GM18858 (cell line): ENCODE results near the gene SNX9.

Source experiments
- ATAC-seq: cut with Tn5 transposase; IDR thresholded peaks from one replicate; pipeline ENCODE4 v1.9.1; 2021; ENCODE audit not compliant: unreplicated experiment

The SNX9 gene

DNA sequence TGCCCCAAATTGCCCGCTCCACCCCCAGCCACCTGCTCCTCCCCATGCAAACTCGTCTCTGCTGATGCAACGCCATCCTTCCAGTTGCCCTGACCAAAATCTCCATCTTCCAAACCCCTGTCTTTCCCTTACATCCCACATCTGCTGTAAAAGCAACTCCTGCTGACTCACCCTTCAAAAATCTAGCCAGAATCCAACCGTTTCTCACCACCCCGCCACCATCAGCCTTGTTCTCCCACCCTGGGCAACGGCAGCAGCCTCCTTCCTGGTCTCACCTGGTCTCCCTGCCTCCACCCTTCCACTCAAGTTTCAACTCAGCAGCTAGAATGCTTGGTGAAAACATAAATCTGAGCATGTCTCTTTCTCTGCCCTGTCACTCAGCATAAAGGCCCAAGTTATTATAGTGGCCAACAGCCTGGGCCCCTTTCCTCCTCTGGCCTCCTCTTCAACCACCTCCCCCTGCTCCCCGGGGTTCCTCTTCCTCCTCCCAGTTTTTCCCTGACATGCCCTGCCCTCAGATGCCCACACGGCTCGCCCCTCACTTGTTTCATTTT is 151.4 kb downstream of the SNX9 start:
- ATAC-seq = no peak

DNA sequence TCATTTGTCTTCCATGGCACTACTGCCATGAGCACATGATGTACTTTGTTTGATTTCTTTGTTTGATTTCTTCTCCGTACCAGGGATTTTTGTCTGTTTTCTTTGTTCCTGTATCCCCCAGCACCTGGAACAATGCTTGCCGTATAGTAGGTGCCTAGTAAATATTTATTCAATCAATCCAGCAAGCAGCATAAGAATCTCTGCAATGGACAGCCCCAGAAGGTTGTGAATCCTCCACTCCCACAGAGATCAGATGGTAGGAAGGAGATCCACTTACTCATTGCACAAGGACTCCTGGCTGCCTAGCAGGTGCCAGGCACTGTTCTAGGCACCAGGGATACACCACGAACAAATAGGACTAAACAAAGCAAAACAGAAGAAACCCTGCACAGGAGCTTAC is 151.9 kb downstream of the SNX9 start:
- ATAC-seq = no peak

DNA sequence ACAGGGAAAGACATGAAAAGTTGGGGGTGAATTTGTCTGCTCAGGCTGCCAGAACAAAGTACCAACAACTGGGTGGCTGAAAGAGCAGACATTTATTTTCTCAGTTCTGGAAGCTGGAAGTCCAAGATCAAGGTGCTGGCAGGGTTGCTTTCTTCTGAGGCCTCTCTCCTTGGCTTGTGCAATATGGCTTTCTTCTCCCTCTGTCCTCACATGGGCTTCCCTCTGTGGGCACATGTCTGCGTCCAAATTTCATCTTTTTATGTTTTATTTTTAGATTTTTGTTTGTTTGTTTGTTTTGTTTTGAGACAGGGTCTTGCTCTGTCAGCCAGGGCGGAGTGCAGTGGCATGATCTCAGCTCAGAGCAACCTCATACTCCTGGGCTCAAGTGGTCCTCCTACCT is 152.4 kb downstream of the SNX9 start:
- ATAC-seq = no peak

DNA sequence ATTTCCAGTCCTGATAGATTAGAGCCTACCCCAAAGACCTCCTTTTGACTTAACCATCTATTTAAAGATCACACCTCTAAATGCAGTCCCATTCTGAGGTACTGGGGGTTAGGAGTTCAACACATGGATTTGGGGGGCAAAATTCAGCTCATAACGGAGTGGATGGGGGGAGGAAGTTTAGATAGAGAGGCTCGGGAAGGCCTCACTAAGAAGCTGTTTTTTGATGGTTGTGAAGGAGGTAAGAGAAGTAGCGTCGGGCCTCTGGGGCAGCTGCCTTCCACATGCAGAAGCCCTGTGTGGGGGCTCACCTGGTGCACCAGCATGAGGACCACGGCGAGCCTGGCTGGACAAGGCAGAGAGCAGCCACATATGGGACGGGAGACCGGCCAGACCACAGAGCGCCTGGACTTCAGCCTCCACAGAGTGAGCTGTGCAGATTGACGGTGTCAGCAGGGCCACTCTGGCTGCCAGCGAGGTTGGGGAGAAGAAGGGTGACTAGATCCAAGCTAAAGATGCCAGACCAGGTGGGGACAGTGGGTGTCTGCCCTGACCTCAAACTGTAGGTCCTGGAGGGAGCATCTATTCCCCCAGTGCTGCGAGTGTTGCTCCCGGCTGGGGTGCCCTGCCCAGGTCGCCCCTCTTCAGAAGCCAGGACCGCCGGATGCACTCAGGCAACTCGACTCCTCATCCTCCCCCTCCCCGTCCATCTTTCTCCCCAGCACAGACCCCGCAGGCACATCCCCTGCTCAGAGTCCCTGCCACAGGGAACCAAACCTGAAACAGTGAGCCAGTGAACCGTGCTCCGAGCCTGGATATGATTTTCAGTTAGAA is 153.5 kb downstream of the SNX9 start:
- no peak for ATAC-seq

DNA sequence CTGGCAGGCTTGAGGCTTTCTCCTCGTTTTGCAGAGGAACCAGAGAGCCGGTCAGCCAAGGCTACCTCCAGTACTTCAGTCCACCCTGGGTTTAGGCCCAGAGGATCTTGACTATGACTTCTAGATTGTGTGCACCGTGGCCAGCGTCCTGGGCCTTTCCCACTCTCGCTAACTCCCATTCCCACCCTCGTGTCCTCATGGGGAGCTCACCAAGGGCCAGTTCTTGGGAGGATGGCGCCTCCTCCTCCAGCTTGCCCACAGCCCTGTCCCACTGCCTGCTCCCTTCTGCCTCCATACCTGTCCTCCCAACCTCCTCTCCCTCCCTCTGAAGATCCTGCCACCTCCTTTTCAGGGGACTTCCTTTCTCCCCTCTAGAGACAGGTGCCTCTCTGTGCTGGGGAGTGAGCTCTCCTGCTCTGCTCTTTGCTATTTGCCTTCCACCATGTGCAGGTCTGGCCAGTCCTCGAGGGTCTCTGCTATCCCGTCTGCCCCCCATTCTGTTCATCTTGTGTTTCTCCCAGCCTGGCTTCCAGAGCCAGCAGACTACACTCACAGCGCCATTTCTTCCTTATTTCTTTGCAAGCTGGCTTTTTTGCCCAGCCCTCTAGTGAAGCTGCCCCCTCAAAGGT is 154.2 kb downstream of the SNX9 start:
- no peak for ATAC-seq

DNA sequence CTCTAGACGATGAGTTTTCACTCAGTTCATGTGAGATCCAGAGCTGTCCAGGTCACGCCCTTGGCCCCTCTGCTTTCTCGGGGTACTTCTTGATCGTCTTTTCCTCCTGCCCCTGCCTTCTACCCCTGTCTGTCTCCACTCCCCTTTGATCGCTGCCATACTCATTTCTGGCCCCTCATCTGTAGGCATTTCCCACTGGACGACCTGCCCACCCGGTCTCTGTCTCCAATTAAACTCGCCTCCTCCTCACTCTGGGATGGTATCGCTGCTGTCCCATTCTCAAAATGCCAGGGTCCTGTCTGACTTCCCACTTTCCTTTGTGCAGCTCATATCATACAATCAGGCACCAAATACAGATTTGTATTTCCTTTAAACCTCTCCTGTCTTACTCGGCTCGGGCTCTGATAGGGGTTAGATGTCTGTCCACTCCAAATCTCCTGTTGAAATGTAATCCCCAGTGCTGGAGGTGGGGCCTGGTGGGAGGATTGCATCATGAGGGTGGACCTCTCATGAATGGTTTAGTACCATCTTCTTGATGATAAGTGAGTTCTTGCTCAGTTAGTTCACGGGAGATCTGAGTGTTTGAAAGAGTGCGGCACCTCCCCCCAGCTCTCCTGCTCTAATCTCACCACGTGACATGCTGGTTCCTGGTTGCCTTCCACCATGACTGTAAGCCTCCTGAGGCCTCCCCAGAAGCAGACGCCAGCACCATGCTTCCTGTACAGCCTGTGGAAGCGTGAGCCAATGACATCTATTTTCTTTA is 155.2 kb downstream of the SNX9 start:
- ATAC-seq = no peak

DNA sequence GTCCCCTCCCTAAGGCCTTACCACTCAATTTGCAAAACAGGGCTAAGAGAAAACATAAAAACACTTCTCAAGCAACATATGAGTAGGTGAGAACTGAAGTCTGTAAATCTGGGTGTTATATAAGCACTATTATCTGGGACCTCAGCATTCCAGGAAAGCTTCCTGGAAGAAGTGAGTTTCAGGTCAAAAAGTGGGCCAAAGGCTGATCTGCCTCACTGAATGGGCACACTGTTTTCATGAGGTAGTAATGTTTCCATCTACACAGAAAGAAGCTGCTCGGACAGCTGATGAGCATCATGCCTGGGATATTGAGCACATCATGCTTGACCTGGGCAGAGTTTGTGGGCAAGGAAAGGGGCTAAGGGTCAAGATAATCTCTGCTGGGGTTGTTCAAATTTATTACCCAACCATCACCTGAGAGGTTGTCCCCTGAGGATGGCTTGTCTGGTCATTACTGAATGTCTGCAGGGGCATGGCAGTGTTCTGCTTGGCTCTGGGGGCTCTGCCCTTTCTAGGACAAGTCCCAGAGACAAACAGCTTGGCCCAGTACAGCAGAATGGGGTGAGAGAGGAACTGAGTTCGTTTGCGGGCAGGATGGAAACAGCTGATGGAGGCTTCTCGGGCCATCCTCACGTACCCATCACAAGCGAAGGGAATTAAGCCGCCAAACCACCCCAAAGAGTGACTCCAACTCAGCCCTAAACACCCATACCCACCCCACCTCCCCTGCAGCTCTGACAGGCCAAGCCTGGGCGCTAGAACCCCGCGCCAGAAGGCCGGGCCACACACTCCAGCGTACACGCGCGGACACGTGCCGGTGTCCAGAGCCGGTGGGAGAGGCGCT is 157.5 kb downstream of the SNX9 start:
- ATAC-seq = no peak

DNA sequence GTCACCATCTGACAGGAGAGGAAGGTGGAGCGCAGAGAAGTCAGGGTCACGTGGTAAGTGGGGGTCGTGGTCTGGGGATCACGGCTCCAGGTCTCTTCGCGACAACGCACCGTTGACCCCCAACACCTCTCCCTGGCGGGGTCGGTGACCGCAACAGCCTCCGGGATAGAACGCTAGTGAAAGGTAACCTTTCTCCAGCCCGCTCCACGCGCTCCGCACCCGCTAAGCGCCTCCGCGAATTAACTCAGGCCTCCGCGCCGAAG is 158.0 kb downstream of the SNX9 start:
- ATAC-seq = no peak

DNA sequence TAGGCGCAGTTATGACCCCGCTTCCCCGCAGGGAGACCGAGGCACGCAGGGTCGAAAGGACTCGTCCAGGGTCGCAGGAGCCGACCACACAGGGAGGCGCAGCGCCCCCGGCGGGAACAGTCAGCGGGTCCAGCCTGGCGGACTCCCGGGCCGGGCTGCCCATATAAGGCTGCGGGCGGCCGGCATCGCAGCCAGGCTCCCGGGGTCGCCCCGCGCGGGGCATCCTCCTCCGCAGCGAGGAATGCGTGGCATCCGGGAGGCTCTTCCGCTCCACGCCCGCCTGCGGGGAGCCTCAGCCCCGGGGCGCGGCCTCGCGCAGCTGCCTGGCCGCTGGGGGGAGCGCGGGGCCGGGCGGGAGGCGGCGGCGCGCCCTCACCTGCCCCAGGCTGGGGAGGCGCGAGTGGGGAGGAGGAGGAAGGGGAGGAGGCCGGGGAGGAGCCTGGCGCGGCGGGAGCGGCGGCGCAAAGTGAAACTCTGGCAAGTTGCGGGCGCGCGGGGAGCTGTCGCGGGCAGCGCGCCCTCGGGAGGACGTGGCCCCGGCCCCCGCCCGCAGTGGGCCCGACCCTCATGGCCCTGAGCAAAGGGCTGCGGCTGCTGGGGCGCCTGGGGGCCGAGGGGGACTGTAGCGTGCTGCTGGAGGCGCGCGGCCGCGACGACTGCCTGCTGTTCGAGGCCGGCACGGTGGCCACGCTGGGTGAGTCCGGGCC is 158.5 kb downstream of the SNX9 start, which contains the start of gene SYNJ2:
SYNJ2 (plus strand) TSS at position 469 of the 707 bp plus-strand sequence; CDS start at position 568, 99 bp downstream.
- peak; percentile 69 for ATAC-seq

DNA sequence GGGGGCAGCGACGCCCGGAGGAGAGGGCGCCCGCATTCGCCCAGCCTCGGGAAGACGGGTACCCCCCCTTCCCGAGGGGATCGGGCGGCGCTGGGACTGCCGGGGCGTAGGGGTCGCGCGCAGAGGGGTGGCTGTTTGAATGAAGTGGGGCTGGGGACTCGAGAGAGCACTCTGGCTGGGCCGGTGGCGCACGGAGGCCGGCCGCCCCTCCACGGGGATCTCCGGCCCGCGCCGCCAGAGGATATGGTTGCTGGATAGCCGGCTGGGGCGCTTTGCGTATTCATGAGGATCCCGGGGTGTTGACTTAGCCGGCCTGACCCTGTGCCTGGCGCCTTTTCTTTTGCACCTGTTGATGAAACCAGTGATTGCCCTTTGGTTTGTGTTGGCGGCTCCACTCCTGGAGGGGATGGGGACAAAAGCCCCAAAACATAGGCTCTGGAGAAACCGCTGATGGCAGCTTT is 159.1 kb downstream of the SNX9 start:
- ATAC-seq = peak; percentile 3

DNA sequence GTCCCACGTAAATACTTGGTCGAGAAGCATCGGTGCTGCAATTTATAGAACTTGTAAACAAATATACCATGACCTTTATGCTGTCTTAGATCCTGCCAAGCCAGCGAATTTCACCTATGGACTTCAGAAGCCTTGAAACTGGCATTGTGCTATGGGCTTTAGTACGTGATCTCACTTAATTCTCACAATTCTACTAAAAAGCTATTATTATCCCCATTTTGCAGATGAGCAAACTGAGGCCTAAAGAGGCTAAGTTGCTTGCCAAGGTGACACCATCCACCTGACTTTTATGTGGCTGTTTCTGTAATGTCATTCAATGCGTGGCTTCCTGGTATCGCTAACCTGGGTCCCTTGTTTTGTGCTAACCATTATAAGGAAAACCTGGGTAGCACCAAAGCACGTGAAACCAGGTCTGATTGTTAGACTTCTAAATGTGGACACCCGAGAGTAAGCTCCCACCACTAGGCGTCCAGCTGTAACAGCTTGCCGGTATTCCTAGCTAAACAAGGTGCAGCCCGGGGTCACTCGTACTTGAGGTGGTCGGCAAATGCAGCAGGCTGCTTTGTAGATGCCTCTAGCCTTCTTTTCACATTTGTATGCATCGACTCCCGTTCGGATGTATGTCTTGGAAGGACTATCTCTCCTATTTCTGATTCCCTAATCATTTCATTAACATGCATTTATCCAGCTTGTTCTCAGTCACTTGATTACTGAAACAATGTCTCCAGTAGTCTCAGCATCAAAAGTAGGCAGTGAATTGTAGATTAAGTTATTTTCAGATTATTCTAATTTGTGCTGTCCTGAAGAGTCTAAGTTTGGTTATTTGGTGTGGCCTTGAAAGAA is 159.7 kb downstream of the SNX9 start:
- no peak for ATAC-seq

DNA sequence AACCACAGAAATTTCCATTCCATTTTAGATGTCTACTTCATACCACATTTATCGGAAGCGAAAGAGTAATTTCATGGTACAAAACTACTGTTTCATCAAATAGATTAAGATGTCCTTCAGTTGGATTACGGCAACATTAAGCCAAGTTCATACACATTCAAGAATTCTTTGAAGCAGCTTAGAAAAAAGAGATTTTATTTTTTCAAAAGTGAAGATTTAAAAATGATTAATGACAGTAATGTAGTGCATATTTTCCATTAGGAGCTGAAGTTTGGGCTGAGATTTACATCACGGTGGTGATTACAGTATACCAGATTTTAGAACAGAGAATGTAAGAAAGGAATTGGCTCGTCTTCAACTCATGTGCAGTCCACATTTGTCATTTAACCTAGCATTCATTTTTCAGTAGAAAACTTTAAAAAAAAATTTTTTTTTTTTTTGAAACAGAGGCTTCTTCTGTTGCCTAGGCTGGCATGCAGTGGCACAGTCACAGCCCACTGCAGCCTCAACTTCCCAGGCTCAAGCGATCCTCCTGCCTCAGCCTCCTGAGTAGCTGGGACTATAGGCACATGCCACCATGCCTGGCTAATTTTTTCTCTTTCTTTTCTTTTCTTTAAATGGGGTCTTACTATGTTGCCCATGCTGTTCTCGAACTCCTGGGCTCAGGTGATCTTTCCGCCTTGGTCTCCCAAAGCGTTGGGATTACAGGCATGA is 160.5 kb downstream of the SNX9 start:
- ATAC-seq = no peak

DNA sequence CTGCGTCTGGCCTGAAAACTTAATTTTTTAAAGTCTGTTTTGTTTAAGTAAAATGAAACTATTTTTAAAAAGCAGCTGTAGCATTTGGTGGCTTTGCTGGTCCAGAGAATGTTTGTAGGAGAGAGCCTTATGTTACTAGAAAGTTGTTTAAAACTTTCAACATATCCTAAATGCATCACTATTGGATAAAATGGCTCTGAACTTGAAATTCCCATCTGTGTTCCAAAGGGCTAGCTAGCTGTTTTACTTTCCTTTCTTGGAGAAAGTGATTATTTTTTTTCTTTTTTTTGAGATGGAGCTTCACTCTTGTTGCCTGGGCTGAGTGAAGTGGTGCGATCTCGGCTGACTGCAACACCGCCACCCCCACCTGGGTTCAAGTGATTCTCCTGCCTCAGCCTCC is 161.1 kb downstream of the SNX9 start:
- ATAC-seq = no peak

DNA sequence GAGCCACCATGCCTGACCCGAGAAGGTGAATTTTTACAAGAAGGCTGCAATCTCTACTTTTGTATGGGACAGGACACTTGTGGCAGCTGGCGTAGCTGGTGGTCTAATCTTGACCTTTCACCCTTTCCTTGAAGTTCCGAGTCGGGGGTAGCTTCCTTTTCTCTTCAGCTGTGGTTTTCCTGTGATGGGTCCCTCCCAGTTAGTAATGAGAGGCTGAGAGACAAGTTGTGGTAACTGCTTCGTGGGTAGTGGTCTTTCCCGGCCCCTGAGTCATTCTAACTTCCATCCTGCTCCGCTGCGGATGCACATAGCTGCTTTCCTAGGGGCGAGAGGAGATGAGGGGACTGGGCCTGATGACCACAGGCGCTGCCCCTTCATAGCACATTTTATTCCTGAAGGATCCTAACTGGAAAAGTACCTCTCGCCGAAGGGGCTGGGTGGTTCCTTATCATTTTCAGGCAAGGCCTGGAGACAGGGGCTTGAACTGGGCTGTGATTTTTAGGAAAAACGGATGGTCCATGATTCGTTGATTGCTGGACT is 161.7 kb downstream of the SNX9 start:
- no peak for ATAC-seq

DNA sequence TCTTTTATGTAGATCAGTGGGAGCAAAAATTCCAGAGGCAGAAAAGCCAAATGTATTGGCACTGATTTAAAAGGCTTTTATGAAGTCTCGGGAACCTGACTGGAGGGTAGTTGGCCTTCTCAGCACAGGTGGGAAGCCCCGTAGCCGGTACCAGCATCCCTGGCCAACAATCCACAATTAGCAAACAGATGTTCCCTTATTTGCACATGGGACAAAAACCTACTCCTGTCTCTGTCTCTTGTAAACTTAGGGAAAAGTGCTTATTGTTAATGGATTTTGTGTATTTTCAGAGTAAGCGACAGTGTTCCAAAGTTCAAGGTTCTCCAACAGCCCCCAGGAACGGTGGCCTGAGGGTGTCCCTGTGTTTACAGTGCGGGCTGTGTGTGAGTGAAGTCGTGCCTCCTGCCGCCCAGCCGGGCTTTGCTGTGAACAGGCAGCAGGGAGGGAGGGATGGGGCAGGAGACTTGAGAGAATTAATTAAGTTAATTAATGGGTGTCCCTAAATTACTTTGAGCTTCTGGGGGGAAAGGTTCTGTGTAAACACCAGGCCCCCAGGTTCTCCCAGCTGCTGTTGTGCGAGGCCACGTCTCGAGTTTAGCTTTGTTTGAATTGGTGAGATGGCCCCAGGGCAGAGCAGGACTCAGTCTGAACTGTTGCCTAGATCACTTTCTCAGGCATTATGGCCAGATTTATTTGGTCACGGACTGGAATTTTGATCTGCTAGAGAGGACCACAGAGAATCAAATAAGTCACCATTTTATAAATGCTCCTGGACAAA is 162.5 kb downstream of the SNX9 start:
- ATAC-seq = no peak

DNA sequence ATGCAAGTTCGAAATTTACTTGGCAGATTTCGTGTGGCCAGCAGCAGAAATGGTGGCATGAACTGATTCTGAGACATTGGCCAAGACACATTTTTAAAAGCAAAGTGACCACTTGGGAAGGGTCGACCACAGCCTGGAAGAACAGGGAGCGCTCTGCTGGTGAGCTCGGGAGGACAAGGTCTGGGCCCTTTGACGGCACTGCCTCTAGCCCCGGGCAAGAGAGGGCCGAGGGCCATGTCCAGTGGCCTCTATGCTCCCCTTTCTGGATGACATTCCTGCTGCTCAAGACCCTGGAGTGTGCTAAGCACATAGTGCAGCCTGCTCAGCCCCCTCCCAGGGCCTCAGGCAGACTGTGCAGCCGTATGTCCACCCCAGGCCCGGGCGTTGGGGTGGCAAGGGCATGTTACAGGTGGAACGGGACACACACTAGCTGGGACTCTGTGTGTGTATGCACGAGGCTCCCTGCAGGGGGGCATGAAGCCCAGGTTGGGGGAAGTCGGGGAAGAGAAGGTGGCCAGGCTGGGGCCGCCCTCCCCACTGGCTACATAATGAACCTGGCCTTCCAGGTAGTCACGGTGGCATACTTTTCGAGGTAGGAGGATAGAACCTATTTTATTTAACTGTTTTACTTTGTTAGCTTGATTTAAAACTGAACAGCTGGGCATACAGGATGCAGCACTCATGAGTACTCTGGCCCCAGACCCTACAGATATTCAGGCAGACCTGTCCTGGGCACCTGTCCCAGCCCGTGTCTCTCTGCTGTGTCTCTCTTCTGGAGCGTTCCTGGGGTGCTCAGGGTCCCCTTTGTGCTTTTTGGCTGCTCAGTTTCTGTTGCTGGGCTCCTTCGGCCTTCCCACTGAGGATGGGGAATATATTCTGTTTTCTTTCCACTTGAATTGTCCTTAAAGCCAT is 165.0 kb downstream of the SNX9 start:
- ATAC-seq = no peak

DNA sequence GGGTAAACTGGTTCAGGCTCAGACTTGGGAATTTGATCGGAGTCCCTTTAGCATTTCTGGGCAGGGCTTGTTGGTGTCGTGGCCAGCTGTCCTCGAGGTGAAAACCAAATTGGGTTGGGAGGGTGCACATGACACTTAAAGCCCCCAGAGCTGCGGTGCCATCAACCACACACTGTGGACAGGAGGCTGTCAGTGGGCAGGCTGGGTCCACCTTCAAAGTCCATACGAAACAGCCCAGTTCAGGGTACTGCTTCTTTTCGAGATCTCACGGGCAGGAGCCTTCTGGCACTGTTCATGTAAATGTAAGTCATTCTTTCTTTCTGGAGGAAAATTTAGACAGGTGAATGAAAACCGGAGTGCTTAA is 165.6 kb downstream of the SNX9 start:
- ATAC-seq = no peak
